PFSK-1 (cell line): Measurements from ENCODE around the gene CMTM3. TPM values are rescaled to one million over a fixed set of nuclear protein-coding genes. Genes with fewer than 3 reads are reported as not detected.
A peak's percentile ranks its signal among the peaks of the same experiment; 100 is the strongest.

Source experiments
- FOXP2 ChIP-seq: optimal IDR thresholded peaks from 2 replicates; pipeline ENCODE3; 2011; ENCODE audit warnings: borderline replicate concordance, control low read depth, inconsistent platforms; ENCODE audit not compliant: insufficient read depth; ENCODE audit errors: extremely low read length, extremely low read depth
- POLR2AphosphoS5 ChIP-seq: IDR thresholded peaks from 2 replicates; pipeline ENCODE4 v1.6.1; 2012; ENCODE audit warnings: low read depth, mild to moderate bottlenecking, control low read depth, low read length, moderate library complexity
- SIN3A ChIP-seq: IDR thresholded peaks from 2 replicates; pipeline ENCODE4 v1.6.1; 2012; ENCODE audit warnings: mild to moderate bottlenecking, low read length, moderate library complexity, borderline replicate concordance; ENCODE audit not compliant: insufficient read depth
- TAF1 ChIP-seq: IDR thresholded peaks from 2 replicates; pipeline ENCODE4 v1.6.1; 2012; ENCODE audit warnings: low read length, control low read depth, borderline replicate concordance; ENCODE audit not compliant: insufficient read depth
- polyA plus RNA-seq: library from polyadenylated mRNA; unstranded; fragments of >200 nt; gene quantifications from one replicate; pipeline ENCODE4 v1.2.1, GENCODE V29; 2012; ENCODE audit warnings: low read depth, missing spikeins; ENCODE audit not compliant: insufficient read length
- TF ChIP-seq, protein P1 (sequence below), 2 experiments: IDR thresholded peaks; 2 replicates each; pipeline versions ENCODE4 v1.6.1 to v1.8.0; 2011 to 2012; ENCODE audit warnings: low read depth in 2 of 2, low read length in 2 of 2, control low read depth in 1 of 2, inconsistent platforms in 1 of 2, mild to moderate bottlenecking in 1 of 2, moderate library complexity in 1 of 2; ENCODE audit not compliant: insufficient read depth in 1 of 2

CMTM3 gene, protein sequence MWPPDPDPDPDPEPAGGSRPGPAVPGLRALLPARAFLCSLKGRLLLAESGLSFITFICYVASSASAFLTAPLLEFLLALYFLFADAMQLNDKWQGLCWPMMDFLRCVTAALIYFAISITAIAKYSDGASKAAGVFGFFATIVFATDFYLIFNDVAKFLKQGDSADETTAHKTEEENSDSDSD
- polyA plus RNA-seq = 32.4 TPM

DNA sequence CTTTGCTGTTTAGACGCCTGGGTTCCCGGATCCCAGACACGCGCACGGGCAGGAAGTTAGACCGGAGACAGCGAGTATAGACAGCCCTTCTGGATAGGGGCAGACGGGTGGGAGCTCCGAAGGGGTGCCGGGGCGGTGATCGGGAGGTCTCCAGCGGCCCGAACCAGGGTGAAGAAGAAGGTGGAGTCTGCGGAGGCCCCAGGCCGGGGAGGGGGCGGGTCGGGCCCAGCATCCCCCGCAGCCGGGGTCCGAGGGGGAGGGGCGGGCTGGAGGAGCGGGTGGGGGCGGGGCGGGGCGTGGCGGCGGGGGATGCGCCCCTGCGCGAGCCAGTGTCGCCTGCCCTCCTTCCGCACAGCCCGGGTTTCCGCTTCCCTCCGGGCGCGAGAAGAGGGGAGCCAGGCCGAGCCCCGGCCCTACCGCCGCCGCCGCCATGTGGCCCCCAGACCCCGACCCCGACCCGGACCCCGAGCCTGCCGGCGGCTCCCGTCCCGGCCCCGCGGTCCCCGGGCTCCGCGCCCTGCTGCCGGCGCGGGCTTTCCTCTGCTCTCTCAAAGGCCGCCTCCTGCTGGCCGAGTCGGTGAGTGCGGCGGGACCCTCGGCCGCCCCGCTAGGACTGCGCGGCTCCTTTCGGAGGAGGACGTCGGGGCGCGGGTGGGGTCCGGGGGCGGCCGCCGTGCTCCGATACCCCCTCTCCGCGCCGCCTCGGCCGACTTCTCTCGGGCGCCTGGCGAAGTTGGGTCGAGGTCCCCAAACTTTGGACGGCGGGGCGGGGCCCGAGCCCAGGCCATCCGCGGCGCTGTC lies at the start of gene CMTM3:
TSS of gene CMTM3 (plus strand) at position 329 of the 801 bp plus-strand sequence. CDS start at position 431, 102 bp downstream.
- TF ChIP-seq TAF1 = no peak
- 0 out of 2 replicates have a peak, but pooled peaks have one; percentile 43 for TF ChIP-seq POLR2AphosphoS5

DNA sequence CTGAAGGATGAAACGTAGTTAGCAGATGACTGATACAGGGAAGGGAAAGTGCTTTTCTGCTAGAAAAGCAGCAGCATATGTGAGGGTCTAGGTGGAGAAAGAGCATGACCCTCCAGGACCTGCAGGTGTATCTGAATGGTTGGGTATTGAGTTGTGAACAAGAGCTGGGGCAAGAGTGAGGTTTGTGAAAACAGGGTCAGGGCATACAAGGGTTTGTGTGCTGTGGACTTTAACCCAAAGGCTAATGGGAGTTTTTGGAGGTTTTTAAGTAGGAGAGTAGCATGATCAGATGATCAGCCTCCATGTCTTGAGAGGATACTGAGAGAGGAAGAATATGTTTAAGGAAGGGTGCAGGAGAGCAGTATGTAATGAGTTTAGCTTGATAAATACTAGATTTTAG lies 44.4 kb upstream of the CMTM3 start:
- TF ChIP-seq TAF1 (no peak), POLR2AphosphoS5 (no peak), SIN3A (no peak), FOXP2 (no peak)
- TF ChIP-seq, protein P1, sequence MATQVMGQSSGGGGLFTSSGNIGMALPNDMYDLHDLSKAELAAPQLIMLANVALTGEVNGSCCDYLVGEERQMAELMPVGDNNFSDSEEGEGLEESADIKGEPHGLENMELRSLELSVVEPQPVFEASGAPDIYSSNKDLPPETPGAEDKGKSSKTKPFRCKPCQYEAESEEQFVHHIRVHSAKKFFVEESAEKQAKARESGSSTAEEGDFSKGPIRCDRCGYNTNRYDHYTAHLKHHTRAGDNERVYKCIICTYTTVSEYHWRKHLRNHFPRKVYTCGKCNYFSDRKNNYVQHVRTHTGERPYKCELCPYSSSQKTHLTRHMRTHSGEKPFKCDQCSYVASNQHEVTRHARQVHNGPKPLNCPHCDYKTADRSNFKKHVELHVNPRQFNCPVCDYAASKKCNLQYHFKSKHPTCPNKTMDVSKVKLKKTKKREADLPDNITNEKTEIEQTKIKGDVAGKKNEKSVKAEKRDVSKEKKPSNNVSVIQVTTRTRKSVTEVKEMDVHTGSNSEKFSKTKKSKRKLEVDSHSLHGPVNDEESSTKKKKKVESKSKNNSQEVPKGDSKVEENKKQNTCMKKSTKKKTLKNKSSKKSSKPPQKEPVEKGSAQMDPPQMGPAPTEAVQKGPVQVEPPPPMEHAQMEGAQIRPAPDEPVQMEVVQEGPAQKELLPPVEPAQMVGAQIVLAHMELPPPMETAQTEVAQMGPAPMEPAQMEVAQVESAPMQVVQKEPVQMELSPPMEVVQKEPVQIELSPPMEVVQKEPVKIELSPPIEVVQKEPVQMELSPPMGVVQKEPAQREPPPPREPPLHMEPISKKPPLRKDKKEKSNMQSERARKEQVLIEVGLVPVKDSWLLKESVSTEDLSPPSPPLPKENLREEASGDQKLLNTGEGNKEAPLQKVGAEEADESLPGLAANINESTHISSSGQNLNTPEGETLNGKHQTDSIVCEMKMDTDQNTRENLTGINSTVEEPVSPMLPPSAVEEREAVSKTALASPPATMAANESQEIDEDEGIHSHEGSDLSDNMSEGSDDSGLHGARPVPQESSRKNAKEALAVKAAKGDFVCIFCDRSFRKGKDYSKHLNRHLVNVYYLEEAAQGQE (IDR thresholded peaks at IDR 0.05; ENCODE audit: insufficient read depth in 1 of 2, low read depth in 2 of 2, low read length in 2 of 2) = no peak

DNA sequence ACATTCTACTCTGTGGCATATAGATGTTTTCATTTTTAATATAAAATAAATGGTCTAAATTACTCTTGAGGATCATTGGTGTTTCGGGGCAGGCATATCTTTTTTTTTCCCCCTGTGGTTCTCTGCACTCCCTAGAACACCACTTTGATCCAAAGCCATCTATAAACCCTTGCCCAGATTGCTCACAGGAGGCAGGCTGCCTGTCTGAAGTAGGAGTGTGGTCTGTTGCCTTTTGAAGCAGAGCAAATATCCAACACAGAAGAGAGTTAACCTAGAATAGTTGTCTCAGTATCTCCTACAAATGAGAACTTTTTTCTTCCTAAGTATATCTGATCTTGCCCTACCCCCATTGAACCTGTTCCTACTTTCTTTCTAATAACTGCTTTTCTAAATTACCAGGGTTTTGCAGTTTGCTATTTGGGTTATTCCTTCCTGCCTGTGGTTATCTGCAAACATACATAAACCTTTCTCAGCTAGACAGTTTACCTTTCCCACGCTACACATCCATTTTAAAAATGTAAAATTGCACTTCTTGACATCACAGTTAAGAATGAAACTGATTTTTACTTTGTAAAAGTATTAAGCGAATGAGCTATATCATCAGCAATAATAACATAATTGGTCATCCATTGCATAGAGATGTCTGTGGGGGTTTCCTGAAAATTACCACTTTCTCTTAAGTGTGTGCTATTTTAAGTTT lies 43.0 kb upstream of the CMTM3 start:
- TF ChIP-seq, protein P1 (IDR thresholded peaks at IDR 0.05; ENCODE audit: insufficient read depth in 1 of 2, low read depth in 2 of 2, low read length in 2 of 2) = no peak
- TF ChIP-seq FOXP2 (no peak), POLR2AphosphoS5 (no peak), SIN3A (no peak), TAF1 (no peak)

DNA sequence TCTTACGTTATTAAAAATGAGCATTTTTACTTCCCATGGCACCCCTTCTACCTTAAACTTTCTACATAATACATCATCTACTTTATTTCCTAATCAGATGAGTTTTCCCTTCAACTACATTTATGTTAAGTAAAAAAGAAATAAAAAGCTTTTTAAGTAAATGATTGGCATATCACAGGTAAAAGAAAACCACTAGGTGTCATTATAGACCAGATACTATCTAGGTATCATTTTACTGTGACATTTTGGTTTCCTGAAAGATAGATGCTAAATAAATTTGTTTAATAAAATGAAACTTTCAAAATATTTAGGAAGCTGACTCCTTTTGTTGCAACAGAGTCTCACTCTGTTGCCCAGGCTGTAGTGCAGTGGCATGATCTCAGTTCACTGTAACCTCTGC lies 42.1 kb upstream of the CMTM3 start:
- TF ChIP-seq FOXP2 = no peak
- no peak for TF ChIP-seq SIN3A
- no peak for TF ChIP-seq POLR2AphosphoS5
- TF ChIP-seq, protein P1 (IDR thresholded peaks at IDR 0.05; ENCODE audit: insufficient read depth in 1 of 2, low read depth in 2 of 2, low read length in 2 of 2) = no peak
- TF ChIP-seq TAF1 = no peak

DNA sequence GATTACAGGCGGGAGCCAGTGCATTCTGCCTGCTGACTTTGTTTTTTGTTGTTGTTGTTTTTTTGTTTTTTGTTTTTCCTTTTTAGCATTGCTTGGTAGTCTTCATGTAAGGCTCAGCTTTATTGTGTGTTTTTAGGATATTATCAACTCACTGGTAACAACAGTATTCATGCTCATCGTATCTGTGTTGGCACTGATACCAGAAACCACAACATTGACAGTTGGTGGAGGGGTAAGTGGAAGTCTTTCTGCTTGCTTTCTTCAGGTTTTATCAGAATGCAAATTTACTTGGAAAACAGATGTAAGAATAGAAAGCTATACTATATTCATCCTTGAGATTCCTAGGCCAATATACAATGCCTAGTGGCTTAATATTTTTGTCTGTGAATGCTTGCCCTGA lies 41.5 kb upstream of the CMTM3 start:
- TF ChIP-seq FOXP2 = no peak
- no peak for TF ChIP-seq POLR2AphosphoS5
- no peak for TF ChIP-seq SIN3A
- TF ChIP-seq TAF1 = no peak
- TF ChIP-seq, protein P1 (IDR thresholded peaks at IDR 0.05; ENCODE audit: insufficient read depth in 1 of 2, low read depth in 2 of 2, low read length in 2 of 2) = no peak
